Activated CD4-positive, alpha-beta T cell treated with anti-CD3 and anti-CD28 coated beads for 1 hour (primary cell): ENCODE data around the gene ALOX12B.
A peak's percentile ranks its signal among the peaks of the same experiment; 100 is the strongest.

ENCODE experiments used
- DNase-seq: peaks from one replicate; pipeline ENCODE4 v3.0.0-alpha.2; 2020

Gene ALOX12B

GRCh38 chr17:8087075-8087951 is at the start of gene ALOX12B:
TSS of gene ALOX12B (minus strand) at chr17:8087716. CDS start at chr17:8087442, 274 bp downstream.
- DNase-seq: no peak

- no peak for DNase-seq
Observed at GRCh38 chr17:8133941-8134340, 46.4 kb upstream of the ALOX12B start.

- DNase-seq: no peak
Observed at GRCh38 chr17:8133399-8133798, 45.9 kb upstream of the ALOX12B start.

- no peak for DNase-seq
Observed at GRCh38 chr17:8131844-8132441, 44.4 kb upstream of the ALOX12B start.

- no peak for DNase-seq
Observed at GRCh38 chr17:8128125-8128784, 40.7 kb upstream of the ALOX12B start.

- DNase-seq: no peak
Observed at GRCh38 chr17:8126491-8127066, 39.1 kb upstream of the ALOX12B start.

- DNase-seq: no peak
Observed at GRCh38 chr17:8125947-8126490, 38.5 kb upstream of the ALOX12B start.

GRCh38 chr17:8125154-8125946 is 37.8 kb upstream of the ALOX12B start:
- peak; percentile 82 for DNase-seq

- no peak for DNase-seq
Observed at GRCh38 chr17:8124350-8125153, 37.0 kb upstream of the ALOX12B start.

- DNase-seq: no peak
Observed at GRCh38 chr17:8123695-8124349, 36.3 kb upstream of the ALOX12B start, which contains the start of gene HES7. TSS of gene HES7 (minus strand) at chr17:8124106. CDS start at chr17:8124084, 22 bp downstream.

- no peak for DNase-seq
Observed at GRCh38 chr17:8122924-8123694, 35.6 kb upstream of the ALOX12B start.

GRCh38 chr17:8122422-8122923 is 35.0 kb upstream of the ALOX12B start:
- no peak for DNase-seq

- DNase-seq: no peak
Observed at GRCh38 chr17:8121681-8122421, 34.3 kb upstream of the ALOX12B start.

- no peak for DNase-seq
Observed at GRCh38 chr17:8121407-8121680, 33.8 kb upstream of the ALOX12B start.

GRCh38 chr17:8120520-8121406 is 33.2 kb upstream of the ALOX12B start:
- peak; percentile 45 for DNase-seq

GRCh38 chr17:8119581-8120519 is 32.3 kb upstream of the ALOX12B start:
- peak; percentile 70 for DNase-seq
